Measurements from ENCODE around the gene DGKI.
"Not testable (repeated sequence)": the region's sequence is repeated elsewhere in the genome, so short reads cannot be mapped to it uniquely, and the experiment has no call there.

DGKI gene

DNA sequence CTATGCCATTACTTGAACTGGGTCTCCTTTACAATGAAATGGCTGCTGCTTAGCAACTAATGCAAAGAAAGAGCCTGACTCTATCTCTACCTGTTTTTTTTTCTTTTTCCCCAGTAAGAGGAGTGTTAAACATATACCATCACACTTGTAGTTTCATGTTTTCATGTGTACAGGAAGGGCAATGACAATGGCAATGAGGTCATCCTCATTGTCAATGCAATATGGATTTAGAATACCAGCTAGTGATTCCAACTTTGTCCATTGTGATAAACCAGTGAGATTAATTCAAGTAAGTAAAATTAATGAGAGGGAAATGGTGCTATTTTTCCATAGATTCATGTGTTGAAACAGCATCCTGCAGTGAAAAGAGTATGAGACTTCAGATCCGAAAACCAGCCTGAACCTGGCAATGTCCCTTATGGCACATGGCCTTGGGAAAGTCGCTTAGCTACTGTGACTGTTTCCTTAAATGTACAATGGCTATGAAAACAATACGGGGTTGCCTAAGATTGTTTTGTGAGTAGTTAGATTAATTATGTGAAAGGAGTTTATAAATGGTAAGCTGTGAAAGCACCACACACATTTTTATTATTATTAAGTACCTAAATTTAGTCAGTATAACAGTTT lies 11.2 kb downstream of the DGKI start:
- DNase-seq (ENCODE audit: low spot score) = no peak

DNA sequence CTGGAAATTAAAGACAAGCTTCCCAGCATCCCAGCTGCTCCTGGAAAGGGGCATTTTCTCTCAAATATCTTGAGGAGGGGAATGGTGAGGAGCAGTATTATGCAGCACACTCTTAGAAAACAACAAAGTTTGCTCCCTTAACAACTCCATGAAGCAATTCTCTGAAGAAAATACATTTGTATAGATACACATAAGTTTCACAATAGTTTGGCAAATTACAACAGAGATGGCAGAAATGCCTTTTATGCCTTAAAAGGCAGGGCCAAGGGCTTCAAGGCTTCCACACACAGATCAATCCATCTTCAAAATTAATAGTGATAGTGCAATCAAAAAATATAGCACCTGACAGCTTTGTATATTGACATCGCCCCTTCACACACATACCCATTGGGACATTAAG lies 12.2 kb downstream of the DGKI start:
- no peak for DNase-seq (ENCODE audit: low spot score)

DNA sequence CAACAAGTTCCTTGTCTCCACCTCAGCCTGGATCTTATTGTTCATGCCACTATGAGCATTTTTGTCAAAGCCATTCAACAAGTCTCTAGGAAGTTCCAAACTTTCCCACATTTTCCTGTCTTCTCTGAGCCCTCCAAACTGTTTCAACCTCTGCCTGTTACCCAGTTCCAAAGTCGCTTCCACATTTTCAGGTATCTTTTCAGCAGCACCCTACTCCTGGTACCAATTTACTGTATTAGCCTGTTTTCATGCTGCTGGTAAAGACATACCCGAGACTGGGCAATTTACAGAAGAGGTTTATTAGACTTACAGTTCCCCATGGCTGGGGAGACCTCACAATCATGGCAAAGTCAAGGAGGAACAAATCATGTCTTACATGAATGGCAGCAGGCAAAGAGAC lies 13.8 kb downstream of the DGKI start:
- not testable (repeated sequence) for DNase-seq (ENCODE audit: low spot score)

DNA sequence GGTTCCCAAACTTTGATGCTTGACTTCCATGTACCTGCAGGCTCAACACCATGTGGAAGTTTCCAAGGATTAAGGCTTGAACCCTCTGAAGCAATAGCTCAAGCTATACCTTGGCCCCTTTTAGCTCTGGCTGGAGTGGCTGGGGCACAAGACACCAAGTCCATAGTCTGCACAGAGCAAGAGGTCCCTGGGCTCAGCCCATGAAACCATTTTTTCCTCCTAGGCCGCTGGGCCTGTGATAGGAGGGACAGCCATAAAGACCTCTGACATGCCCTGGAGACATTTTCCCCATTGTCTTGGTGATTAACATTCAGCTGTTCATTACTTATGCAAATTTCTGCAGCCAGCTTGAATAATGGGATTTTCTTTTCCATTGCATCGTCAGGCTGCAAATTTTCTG lies 14.4 kb downstream of the DGKI start:
- no peak for DNase-seq (ENCODE audit: low spot score)

DNA sequence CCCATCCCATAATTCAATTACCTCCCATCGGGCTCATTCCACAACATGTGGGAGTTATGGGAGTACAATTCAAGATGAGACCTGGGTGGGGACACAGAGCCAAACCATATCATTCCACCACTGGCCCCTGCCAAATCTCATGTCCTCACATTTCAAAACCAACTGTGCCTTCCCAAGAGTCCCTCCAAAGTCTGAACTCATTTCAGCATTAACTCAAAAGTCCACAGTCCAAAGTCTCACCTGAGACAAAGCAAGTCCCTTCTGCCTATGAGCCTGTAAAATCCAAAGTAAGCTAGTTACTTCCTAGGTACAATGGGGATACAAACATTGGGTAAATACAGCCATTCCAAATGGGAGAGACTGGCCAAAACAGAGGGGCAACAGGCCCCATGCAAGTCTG lies 15.2 kb downstream of the DGKI start:
- not testable (repeated sequence) for DNase-seq (ENCODE audit: low spot score)

DNA sequence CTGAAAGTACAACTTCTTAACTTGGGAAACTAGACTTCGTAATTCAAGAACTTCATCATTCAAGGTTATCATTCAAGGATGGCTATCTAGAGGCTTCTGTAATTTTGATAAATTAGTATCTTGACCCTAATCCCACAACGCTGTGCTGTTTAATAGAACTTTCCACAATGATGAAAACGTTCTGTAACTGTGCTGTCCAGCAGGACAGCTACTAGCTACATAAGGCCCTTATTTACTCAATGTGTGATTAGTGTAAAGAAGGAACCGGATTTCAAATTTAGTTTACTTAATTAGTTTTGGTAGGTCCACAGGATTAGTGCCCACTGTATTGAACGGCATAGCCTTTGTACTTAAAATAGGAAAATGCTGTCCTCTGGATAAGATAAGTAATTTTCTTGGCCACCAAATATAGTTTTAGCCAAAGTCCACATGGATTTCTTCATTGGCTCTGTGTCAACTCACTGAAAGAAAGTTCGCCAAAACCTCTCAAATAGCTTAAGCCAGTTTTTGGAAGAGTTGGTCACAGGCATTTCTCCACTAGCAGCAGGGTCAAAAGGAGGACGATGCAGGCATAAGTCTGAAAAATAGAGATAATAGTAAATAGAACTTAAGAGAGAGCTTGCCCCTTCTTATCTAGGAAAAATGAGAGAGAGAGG lies 17.3 kb downstream of the DGKI start:
- DNase-seq (ENCODE audit: low spot score) = no peak

DNA sequence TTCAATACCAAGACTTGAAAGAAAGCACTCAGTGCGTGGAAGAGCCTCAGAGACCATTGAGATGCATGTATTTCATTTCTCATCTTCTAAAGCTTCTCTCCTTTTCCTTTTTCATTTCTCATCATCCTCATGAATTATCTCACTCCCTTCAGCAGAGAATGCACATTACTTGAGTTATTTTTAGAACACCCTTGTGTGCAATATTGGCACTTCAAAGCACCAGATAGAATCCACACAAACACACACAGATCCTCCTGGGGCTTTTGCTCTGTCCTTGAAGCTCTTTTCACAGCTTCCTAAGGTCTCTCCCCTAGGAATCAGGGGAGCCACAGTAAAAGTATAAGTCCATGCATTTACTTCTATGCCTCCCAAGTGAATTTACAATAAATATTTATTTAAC lies 18.3 kb downstream of the DGKI start:
- no peak for DNase-seq (ENCODE audit: low spot score)

DNA sequence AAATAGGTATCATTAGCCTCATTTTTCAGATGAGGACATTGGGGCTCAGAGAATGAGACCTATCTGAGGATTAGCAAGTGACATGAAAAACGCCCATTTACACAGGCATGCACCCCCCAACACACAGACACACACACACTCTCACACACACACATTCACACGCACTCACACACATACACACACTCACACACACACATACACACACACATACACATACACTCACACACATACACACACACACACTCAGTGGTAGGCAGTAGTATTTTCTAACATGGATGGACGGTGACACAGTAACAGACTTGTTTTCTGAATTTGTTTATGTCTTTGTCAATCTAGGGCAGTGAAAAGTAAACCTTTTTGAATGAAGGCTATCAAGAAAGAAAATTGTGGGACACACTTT lies 21.3 kb downstream of the DGKI start:
- DNase-seq (ENCODE audit: low spot score) = no peak

DNA sequence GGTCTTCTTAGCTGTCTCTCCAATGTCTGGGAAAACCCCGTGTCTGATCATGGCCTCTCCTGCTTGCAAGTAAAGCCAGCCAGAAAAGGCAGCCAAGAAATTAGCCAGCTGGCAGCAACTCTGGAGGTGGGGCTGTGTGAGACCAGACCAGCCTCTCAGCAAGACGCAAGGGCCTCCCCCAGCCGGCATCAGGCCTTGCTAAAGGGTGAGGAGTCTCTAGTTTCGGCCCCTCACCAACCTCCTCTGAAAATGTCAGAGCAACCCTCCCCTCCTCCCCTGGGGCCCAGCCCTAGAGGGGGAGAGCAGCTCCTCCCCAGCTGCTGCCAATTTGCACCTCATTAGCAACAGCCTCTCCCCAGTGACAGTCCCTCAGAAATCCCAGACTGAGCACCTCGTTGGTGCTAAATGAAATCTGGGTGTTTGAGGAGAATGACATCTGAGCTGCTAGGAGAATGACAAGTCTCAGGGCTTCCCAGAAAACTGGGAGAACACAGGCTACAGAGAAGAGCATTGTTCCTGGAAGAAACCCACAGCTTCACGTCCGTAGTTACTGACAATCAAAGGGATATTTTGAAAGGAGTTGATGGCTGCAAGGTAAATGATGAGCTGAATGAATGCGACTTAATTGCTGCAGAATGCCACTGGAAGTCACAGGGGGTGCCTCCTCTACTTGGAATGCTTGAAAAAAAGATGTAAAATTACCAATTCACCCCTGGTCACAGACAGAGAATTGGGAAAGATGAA lies 25.9 kb downstream of the DGKI start:
- DNase-seq (ENCODE audit: low spot score) = no peak

DNA sequence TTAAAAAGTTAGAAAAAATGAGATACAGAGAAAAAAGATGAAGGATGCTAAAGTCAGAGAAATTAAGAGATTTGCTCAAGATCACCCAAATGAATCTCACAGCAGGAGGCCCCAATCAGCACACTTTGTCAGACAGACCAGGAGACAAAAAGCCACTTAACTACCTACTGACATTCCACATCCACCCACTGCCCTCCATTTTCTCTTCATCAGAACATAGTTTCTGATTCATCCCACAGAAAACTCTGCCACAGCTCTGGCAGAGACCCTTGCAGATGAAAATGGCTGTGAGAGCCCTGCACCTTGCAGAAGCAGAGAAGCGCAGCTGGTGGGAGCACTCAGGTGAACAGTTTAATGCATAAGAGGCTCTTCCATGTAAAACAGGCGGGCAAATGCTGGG lies 26.6 kb downstream of the DGKI start:
- no peak for DNase-seq (ENCODE audit: low spot score)

DNA sequence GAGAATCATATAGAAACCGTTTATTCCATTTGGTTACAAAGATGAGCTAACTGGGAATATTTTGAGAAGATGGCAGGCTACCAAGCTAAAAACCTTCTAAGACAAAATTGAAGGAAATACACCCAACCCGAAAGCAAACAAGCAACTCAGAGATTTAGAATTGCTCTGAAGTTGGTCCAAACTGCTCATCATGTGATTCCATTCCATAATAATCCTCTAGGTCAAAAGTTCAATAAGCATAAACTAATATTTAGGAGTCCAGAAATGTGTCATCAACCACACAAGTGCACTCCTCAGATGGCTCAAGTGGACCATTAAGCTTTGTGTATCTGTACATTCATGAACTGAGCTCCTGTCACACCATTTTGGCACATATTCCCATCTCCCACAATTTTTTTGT lies 28.7 kb downstream of the DGKI start:
- no peak for DNase-seq (ENCODE audit: low spot score)

DNA sequence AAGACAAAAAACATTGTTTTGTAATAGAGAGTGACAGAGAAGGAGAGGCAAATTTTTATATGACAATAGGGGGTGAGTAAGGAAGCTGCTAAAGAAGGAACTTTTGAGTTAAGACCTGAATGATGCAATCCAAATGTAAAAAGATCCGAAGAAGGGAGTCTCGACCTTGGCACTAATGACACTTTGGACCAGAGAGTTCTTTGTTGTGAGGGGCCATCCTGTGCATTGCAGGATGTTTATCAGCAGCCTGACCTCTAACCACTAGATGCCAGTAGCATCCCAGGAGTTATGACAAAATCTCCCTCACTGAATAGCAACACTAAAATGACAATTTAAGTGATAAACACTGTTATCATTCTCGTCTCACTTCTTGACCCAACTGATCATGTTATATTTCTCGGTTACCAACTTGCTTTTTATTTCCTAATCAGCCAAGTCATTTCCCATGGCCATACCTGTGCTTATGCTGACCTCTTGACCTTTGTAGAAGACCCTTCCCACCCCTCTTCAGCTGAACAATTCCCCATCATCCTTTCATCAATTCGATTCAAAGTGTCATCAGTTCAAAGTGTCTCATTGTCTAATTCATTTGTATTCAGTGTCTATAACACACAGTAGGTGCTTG lies 30.0 kb downstream of the DGKI start:
- DNase-seq (ENCODE audit: low spot score) = no peak

DNA sequence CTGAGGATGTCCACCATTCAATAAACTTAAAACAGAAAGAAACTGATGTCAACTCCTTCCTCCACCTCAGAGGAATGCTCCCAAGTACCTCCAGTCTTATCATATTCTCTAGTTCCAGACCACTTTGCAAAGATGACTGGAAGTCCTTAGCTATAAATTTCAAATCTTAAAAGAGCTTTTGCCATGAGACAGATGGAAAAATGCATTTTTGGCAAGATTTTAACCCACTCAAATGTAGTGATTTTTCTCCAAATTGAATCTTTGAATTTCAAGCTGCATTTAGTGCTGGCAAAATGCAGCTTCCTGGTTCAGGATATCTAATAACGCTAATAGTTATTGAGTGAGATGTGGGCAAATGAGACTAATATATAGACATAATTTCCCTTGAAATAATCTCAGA lies 33.2 kb downstream of the DGKI start:
- DNase-seq (ENCODE audit: low spot score) = no peak

DNA sequence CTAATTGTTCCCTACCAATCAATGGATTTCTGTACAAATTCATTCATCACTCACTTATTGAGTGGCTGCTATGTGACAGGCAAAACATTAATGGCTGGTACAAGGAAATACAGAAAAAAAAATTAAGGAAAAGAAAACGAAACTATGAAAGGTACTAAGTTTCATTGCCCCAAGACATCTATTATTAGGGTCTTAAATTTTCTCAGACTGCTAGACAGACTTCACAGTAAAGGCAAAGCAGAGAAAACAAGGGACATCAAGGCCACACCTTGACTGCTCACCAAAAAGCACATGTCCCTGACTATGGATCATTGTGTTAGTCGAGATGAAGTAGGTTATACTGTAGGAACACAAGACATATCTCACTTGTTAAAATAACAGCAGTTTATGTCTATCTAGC lies 36.5 kb downstream of the DGKI start:
- DNase-seq (ENCODE audit: low spot score) = no peak

DNA sequence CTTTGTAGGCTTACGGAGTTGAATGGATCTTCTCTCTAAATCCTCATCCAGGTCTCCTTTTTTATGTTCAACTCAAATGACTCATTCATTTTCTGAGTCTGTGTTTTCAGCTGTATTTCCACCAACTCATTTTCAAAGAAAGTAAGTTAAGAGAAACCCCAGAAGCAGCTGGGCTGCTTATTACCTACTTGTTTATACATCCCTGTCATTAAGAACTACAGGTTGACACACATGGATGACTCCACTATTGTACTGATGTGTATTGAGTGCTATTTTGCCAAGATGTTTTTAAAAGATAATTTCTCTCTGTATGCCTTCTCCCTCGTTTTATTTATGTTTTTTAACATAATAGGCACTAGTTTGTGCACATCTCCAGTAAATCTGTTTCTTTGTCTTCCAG lies 41.9 kb downstream of the DGKI start:
- no peak for DNase-seq (ENCODE audit: low spot score)

DNA sequence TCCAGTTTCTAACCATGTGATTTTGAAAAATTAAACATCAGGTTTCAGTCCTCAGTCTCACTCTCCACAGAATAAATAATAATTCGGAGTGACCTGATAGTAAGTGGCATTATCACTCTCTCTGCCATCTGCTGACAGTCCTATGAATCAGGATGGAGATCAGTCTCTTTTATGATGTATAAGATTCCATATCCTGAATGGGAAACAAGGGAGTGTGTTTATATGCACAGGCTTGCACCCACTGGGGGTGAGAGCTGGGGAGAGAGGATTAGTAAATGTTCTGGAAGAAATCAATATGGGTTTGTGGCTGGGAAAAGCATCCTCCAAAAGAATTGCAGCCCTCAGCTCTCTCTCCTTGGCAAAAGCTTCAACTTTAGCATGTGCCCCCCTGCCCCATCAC lies 45.3 kb downstream of the DGKI start:
- no peak for DNase-seq (ENCODE audit: low spot score)

DNA sequence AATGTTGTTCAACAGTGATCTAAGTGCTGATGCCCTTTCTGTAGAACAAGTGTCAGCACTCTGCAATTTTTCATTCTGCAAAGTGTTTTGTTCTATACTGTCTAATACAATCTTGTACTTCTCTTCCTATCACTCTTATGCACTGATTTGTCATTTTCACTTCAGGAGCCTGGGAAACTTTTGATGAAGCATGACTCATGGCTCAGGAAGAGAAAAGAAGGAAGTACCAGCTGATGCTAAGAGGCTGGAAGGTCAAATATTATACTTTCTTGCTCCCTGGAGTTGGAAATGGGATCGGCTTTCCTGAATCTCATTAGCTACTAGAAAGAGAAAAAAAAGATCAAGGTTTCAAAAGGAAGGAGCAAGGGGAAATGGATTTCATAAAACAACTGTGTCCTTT lies 45.8 kb downstream of the DGKI start:
- DNase-seq (ENCODE audit: low spot score) = no peak

DNA sequence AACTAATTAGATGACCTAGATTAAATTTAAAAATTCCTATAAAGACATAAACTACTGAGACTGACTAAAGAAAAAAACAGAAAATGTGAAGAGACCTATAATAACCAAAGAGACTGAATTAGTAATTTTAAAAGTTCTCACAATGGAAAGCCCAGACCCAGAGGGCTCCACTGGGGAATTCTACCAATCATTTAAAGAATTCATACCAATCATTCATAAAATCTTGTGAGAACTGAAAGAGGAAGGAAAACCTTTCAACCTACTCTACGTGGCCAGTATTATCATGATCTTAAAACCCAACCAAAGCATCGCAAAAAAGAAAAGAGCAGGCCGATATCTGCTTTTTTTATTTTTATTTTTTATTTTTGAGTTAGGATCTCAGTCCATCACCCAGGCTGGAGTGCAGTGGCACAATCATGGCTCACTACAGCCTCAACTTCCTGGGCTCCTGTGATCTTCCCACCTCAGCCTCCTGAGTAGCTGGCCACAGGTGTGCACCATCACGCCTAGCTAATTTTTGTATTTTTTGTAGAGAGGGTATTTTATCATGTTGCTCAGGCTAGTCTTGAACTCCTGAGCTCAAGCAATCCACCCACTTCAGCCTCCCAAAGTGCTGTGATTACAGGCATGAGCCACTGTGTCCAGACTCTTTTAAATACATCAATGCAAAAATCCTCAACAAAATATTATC lies 48.6 kb downstream of the DGKI start:
- DNase-seq (ENCODE audit: low spot score) = no peak

DNA sequence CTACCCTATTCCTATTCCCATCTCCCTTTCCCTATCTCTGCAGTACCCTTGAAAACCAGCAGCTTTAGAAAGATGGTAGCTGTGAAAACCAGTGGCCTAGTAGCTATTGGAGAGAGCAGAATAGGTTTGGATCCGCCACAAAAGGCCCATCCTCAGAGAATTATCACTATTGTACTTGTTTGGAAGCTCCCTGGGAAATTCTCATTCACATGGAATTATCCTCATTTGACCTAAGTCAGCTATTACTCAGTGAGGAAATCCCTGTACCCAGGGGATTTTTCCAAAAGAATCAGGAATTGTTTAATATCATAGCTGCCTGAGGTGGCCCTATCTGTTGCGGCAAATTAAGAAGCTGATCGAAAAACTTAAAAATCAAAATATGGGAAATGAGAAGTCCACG lies 51.6 kb downstream of the DGKI start:
- DNase-seq (ENCODE audit: low spot score) = no peak

DNA sequence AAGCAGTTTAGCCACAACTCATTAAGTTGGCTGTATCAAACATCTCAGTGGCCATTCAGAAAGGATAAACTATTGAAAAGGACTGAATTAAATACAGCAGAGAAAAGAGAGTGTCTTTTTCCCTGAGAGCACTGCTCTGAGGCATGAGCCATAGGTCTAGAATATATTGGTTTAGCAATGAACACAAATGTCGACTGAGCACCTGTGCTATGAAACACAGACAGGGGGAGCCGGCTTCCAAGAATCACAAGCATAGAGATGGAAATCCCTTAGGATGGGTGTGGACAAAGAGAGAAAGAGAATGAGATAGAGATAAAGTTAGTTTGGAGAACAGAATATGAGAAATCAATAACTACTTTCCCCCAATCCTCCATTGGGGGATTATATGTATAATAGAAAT lies 54.8 kb downstream of the DGKI start:
- no peak for DNase-seq (ENCODE audit: low spot score)

DNA sequence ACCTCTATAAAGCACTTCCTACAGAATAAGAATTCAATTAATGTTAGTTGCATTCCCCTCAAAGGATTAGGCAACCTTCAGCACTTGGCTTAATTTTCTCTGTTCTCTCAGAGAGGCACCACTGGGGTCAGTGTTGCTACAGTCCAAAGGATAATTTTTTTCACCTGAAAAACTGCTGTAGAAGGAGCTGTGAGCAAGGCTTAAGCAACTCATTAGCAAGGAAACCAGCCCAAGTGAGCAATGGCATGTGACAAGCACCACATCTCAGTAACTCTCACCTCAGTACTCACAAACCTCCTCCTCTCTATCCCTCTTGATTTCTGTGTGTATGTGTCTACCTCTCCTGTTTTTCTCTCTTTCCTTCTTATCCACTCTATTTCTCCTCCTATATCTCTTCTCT lies 55.9 kb downstream of the DGKI start:
- DNase-seq (ENCODE audit: low spot score) = no peak

DNA sequence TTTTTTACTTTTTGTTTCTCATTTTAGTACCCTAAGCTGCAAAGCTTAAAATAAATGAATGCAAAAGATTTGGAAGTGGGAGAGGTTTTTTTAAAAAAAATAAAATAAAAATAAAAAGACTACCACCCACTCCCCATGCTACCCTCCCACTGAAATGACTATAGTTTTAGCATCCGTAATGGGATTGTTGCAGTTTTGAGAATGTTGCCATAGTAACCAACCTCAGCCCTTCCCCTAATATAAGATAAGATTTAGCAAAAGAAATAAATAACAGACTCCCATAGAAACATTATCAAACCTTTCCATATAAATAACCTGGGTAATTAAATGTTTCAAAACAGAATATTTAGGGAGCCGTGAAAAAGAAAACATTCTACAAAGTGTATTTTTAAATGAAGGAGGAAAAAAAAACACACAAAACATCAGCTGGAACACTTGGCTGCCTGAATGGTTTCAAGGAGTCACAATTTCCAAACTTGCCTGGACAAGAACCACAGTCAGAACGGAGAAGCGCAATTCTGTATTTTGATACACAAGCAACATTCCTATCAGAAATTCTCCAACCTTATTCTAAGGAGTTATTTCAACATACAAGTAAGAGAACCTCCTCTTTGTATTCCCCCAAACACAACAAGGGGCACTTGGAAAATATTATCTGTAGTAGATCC lies 57.4 kb downstream of the DGKI start:
- DNase-seq (ENCODE audit: low spot score) = no peak
